RCC 7860 (cell line): ENCODE results near the gene GRIN2C.
"Not testable (repeated sequence)": the region's sequence is repeated elsewhere in the genome, so short reads cannot be mapped to it uniquely, and the experiment has no call there.

ENCODE experiments used
- DNase-seq: peaks from one replicate; pipeline ENCODE4 v3.0.0-alpha.2; 2015; ENCODE audit warnings: low spot score
- FAIRE-seq: peaks from 2 replicates; lab custom pipeline; 2012; peaks lifted over from hg19 to GRCh38; lab: Jason Lieb, UNC

The GRIN2C gene

GRCh38 chr17:74859459-74860228, at the start of gene GRIN2C:
Gene GRIN2C (minus strand): TSS chr17:74859885. CDS start chr17:74855092, 4,793 bp downstream.
- DNase-seq (no peak), FAIRE-seq (no peak)

- not testable (repeated sequence) for FAIRE-seq, DNase-seq
Measured at GRCh38 chr17:74909097-74909496, 49.4 kb upstream of the GRIN2C start.

GRCh38 chr17:74907012-74907411, 47.3 kb upstream of the GRIN2C start:
- FAIRE-seq (no peak), DNase-seq (no peak)

GRCh38 chr17:74906214-74906793, 46.6 kb upstream of the GRIN2C start:
- not testable (repeated sequence) for FAIRE-seq, DNase-seq

- no peak for FAIRE-seq
- DNase-seq = no peak
Measured at GRCh38 chr17:74904687-74905409, 45.2 kb upstream of the GRIN2C start.

GRCh38 chr17:74903671-74904070, 44.0 kb upstream of the GRIN2C start:
- no peak for FAIRE-seq

GRCh38 chr17:74903034-74903433, 43.3 kb upstream of the GRIN2C start:
- FAIRE-seq (no peak), DNase-seq (no peak)

More at GRCh38 chr17:74903671-74904070, 44.0 kb upstream of the GRIN2C start:
- DNase-seq = no peak

- FAIRE-seq (no peak), DNase-seq (no peak)
Measured at GRCh38 chr17:74901353-74902135, 41.9 kb upstream of the GRIN2C start.

- DNase-seq (no peak), FAIRE-seq (no peak)
Measured at GRCh38 chr17:74900208-74900607, 40.5 kb upstream of the GRIN2C start.

GRCh38 chr17:74898376-74898946, 38.8 kb upstream of the GRIN2C start:
- FAIRE-seq = no peak
- no peak for DNase-seq

GRCh38 chr17:74893936-74894671, 34.4 kb upstream of the GRIN2C start:
- no peak for DNase-seq
- no peak for FAIRE-seq

GRCh38 chr17:74892974-74893911, 33.6 kb upstream of the GRIN2C start, which contains the start of gene FADS6:
Gene FADS6 (minus strand): TSS chr17:74893633. CDS start chr17:74893595, 38 bp downstream.
- DNase-seq (no peak), FAIRE-seq (no peak)

GRCh38 chr17:74892013-74892841, 32.5 kb upstream of the GRIN2C start:
- FAIRE-seq (no peak), DNase-seq (no peak)

- FAIRE-seq = no peak
- no peak for DNase-seq
Measured at GRCh38 chr17:74890554-74890953, 30.9 kb upstream of the GRIN2C start.

GRCh38 chr17:74888469-74888868, 28.8 kb upstream of the GRIN2C start:
- DNase-seq = no peak
- no peak for FAIRE-seq

- DNase-seq = no peak
- no peak for FAIRE-seq
Measured at GRCh38 chr17:74883241-74883745, 23.6 kb upstream of the GRIN2C start.

GRCh38 chr17:74882517-74883240, 23.0 kb upstream of the GRIN2C start:
- no peak for DNase-seq
- no peak for FAIRE-seq
